ENCODE results near the gene NEK7.

Gene NEK7

DNA sequence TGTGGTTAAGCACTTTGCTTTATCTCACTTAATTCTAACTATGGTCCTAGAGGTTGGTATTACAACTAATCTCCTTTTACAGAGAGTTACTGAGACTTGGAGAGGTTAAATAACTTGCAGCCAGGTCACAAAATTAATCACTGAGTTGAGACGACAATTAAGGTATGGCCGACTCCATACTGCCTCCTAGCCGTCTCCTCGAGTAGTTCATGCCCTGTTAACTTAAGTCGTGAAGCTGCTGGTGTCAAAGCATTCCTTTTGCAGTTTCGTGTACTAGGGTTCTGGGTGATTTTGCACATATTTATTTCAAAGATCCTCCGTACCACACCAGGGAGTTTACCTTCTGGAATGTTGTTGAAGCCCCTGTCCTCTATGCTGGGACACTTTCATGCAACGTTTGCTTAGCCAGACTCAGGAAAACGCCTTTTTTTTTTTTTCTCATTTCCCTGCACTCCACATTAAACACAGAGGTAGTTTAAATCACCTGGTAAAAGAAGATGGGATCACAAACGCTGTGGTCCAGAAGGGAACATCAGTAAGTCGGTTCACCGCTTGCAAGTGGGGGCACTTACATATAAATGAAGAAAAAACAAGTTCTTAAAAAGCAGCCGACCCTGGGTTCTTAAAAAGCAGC is 570 bp upstream of the NEK7 start:
- H4K91ac ChIP-seq (ENCODE audit: low read depth, low read length, poor library complexity), result no peak overlapping the region
- H2AFZ ChIP-seq (ENCODE audit: low read length), result peak overlapping the region; percentile 96
- H2BK5ac ChIP-seq (ENCODE audit: low read length), result peak overlapping the region; percentile 29
- H3K14ac ChIP-seq (ENCODE audit: low read length), result no peak overlapping the region
- peak overlapping the region; percentile 60 for H3K27ac ChIP-seq (replicated peaks; ENCODE audit: low read length)
- H4K8ac ChIP-seq (ENCODE audit: low read depth, low read length), result no peak overlapping the region
- H2BK15ac ChIP-seq (ENCODE audit: low read length), result no peak overlapping the region
- H3K9me3 ChIP-seq (replicated peaks in 1 of 2; ENCODE audit: control insufficient read depth in 2 of 2, insufficient read depth in 1 of 2, low read depth in 1 of 2, low read length in 2 of 2), result no peaks in the 10 kb centered on the region
- no peaks in the 10 kb centered on the region for H3K79me1 ChIP-seq (ENCODE audit: low read depth, low read length)
- H3K4ac ChIP-seq (ENCODE audit: low read length), result no peak overlapping the region
- H3K4me1 ChIP-seq (ENCODE audit: control insufficient read depth in 2 of 2, insufficient read depth in 1 of 2, low read depth in 1 of 2, low read length in 2 of 2), result peaks cover 5 to 11% of the 10 kb centered on the region in 2 donors
- peak; percentile 40 for DNase-seq (ENCODE audit: low spot score)
- H3K27me3 ChIP-seq (ENCODE audit: control insufficient read depth in 3 of 3, insufficient read depth in 3 of 3, low read depth in 1 of 3, low read length in 3 of 3), result no peaks in the 10 kb centered on the region
- no peak overlapping the region for H2AK5ac ChIP-seq (ENCODE audit: low read depth, low read length)
- H2BK12ac ChIP-seq (ENCODE audit: low read length), result no peak overlapping the region
- no peaks in the 10 kb centered on the region for H3K36me3 ChIP-seq (replicated peaks in 1 of 2; ENCODE audit: control insufficient read depth in 2 of 2, insufficient read depth in 2 of 2, low read length in 2 of 2)
- no peak overlapping the region for H3K23ac ChIP-seq (ENCODE audit: low read depth, low read length, poor library complexity)
- peak overlapping the region; percentile 56 to 94 for H3K4me3 ChIP-seq (ENCODE audit: low read length in 2 of 2)
- no peak overlapping the region for H3K9ac ChIP-seq (ENCODE audit: low read depth, low read length, poor library complexity)
- no peak overlapping the region for H3K18ac ChIP-seq (ENCODE audit: low read length)
- peak overlapping the region; percentile 63 for H3K4me2 ChIP-seq (ENCODE audit: insufficient read depth, low read length, poor library complexity, severe bottlenecking)
- H2BK120ac ChIP-seq (ENCODE audit: low read depth, low read length), result no peak overlapping the region
- no CpG with 5 or more reads among the region's 13 CpGs for WGBS, 2 donors (ENCODE audit: extremely low coverage in 2 of 2, insufficient read length in 2 of 2, insufficient replicate concordance in 1 of 2)

GRCh38 chr1:198157241-198157846 is 546 bp downstream of the NEK7 start:
- Histone ChIP-seq H3K4ac (ENCODE audit: low read length) (no peak overlapping the region), H3K23ac (ENCODE audit: low read depth, low read length, poor library complexity) (no peak overlapping the region), H3K36me3 (replicated peaks in 1 of 2; ENCODE audit: control insufficient read depth in 2 of 2, insufficient read depth in 2 of 2, low read length in 2 of 2) (no peaks in the 10 kb centered on the region), H3K4me3 (ENCODE audit: low read length in 2 of 2) (peak overlapping the region; percentile 56 to 94), H3K18ac (ENCODE audit: low read length) (peak overlapping the region; percentile 95), H3K27me3 (ENCODE audit: control insufficient read depth in 3 of 3, insufficient read depth in 3 of 3, low read depth in 1 of 3, low read length in 3 of 3) (no peaks in the 10 kb centered on the region), H2BK12ac (ENCODE audit: low read length) (no peak overlapping the region), H2AK5ac (ENCODE audit: low read depth, low read length) (no peak overlapping the region), H3K4me1 (ENCODE audit: control insufficient read depth in 2 of 2, insufficient read depth in 1 of 2, low read depth in 1 of 2, low read length in 2 of 2) (peaks cover 5 to 11% of the 10 kb centered on the region in 2 donors), H3K14ac (ENCODE audit: low read length) (no peak overlapping the region), H4K91ac (ENCODE audit: low read depth, low read length, poor library complexity) (no peak overlapping the region), H3K27ac (replicated peaks; ENCODE audit: low read length) (peak overlapping the region; percentile 81), H3K9me3 (replicated peaks in 1 of 2; ENCODE audit: control insufficient read depth in 2 of 2, insufficient read depth in 1 of 2, low read depth in 1 of 2, low read length in 2 of 2) (no peaks in the 10 kb centered on the region), H3K9ac (ENCODE audit: low read depth, low read length, poor library complexity) (peak overlapping the region; percentile 87), H2BK5ac (ENCODE audit: low read length) (no peak overlapping the region), H2BK15ac (ENCODE audit: low read length) (no peak overlapping the region), H3K79me1 (ENCODE audit: low read depth, low read length) (no peaks in the 10 kb centered on the region), H2AFZ (ENCODE audit: low read length) (peak overlapping the region; percentile 96), H4K8ac (ENCODE audit: low read depth, low read length) (no peak overlapping the region), H3K4me2 (ENCODE audit: insufficient read depth, low read length, poor library complexity, severe bottlenecking) (peak overlapping the region; percentile 74), H2BK120ac (ENCODE audit: low read depth, low read length) (no peak overlapping the region)
- no CpG with 5 or more reads among the region's 62 CpGs for WGBS, 2 donors (ENCODE audit: extremely low coverage in 2 of 2, insufficient read length in 2 of 2, insufficient replicate concordance in 1 of 2)
- DNase-seq (ENCODE audit: low spot score), result peak; percentile 86

DNA sequence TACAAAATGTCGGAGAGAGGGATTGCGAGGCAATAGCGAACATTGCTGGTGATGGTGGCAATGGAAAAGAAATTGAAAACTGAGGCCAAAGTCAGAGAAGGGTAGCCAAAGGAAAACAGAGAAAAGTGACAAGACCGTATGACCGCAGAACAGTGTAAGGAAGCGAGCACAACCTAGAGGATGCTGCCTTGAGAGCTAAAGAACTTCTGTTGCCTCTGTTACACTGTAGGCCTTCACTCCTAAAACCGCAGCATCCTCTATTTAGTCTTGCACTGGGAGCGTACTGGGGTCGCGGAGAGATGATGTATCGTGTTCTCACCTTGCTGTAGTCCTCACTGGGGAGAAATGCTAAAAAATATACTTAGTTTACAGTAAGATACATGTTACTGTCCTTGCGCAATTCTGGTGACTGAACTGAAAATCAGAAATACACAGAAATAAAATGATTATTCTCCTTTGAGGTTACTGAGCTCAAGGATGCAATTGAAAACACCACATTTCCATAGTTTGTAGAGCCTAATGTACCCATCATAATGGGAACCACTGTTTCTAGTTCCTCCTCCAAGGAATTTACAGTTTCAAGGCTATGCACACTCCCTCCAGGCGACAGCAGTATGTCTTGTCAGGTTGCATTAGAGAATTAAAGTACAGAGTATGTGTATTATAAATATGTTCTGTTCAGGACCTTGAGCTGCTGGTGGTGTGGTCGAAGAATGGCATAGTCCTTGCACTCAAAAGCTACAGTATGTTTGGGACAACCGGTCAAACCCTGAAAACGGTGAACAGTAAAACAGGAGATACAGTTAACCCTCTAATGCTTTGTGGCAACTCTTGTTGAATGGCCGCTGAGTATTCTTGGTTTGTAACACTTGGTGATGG is 1.3 kb downstream of the NEK7 start:
- Histone ChIP-seq H3K4me2 (ENCODE audit: insufficient read depth, low read length, poor library complexity, severe bottlenecking) (peak overlapping the region; percentile 74), H4K91ac (ENCODE audit: low read depth, low read length, poor library complexity) (no peak overlapping the region), H3K27ac (replicated peaks; ENCODE audit: low read length) (peak overlapping the region; percentile 59), H3K4me3 (ENCODE audit: low read length in 2 of 2) (peak overlapping the region; percentile 56 to 94), H2AK5ac (ENCODE audit: low read depth, low read length) (no peak overlapping the region), H2BK5ac (ENCODE audit: low read length) (no peak overlapping the region), H3K18ac (ENCODE audit: low read length) (no peak overlapping the region), H3K27me3 (ENCODE audit: control insufficient read depth in 3 of 3, insufficient read depth in 3 of 3, low read depth in 1 of 3, low read length in 3 of 3) (no peaks in the 10 kb centered on the region), H4K8ac (ENCODE audit: low read depth, low read length) (no peak overlapping the region), H3K9me3 (replicated peaks in 1 of 2; ENCODE audit: control insufficient read depth in 2 of 2, insufficient read depth in 1 of 2, low read depth in 1 of 2, low read length in 2 of 2) (no peaks in the 10 kb centered on the region), H3K4ac (ENCODE audit: low read length) (no peak overlapping the region), H3K79me1 (ENCODE audit: low read depth, low read length) (no peaks in the 10 kb centered on the region), H2BK120ac (ENCODE audit: low read depth, low read length) (no peak overlapping the region), H3K9ac (ENCODE audit: low read depth, low read length, poor library complexity) (no peak overlapping the region), H2AFZ (ENCODE audit: low read length) (peak overlapping the region; percentile 96), H2BK15ac (ENCODE audit: low read length) (no peak overlapping the region), H3K14ac (ENCODE audit: low read length) (no peak overlapping the region), H2BK12ac (ENCODE audit: low read length) (no peak overlapping the region), H3K23ac (ENCODE audit: low read depth, low read length, poor library complexity) (no peak overlapping the region), H3K4me1 (ENCODE audit: control insufficient read depth in 2 of 2, insufficient read depth in 1 of 2, low read depth in 1 of 2, low read length in 2 of 2) (peaks cover 5 to 11% of the 10 kb centered on the region in 2 donors), H3K36me3 (replicated peaks in 1 of 2; ENCODE audit: control insufficient read depth in 2 of 2, insufficient read depth in 2 of 2, low read length in 2 of 2) (no peaks in the 10 kb centered on the region)
- DNase-seq (ENCODE audit: low spot score), result peak; percentile 20
- WGBS, 2 donors (ENCODE audit: extremely low coverage in 2 of 2, insufficient read length in 2 of 2, insufficient replicate concordance in 1 of 2), result no CpG with 5 or more reads among the region's 17 CpGs
